Effector CD8-positive, alpha-beta T cell (primary cell): ENCODE results near the gene SERGEF.

Experiments
- DNase-seq: peaks from one replicate; lab custom pipeline; 2025; lab: John Stamatoyannopoulos, UW

Gene SERGEF

DNA sequence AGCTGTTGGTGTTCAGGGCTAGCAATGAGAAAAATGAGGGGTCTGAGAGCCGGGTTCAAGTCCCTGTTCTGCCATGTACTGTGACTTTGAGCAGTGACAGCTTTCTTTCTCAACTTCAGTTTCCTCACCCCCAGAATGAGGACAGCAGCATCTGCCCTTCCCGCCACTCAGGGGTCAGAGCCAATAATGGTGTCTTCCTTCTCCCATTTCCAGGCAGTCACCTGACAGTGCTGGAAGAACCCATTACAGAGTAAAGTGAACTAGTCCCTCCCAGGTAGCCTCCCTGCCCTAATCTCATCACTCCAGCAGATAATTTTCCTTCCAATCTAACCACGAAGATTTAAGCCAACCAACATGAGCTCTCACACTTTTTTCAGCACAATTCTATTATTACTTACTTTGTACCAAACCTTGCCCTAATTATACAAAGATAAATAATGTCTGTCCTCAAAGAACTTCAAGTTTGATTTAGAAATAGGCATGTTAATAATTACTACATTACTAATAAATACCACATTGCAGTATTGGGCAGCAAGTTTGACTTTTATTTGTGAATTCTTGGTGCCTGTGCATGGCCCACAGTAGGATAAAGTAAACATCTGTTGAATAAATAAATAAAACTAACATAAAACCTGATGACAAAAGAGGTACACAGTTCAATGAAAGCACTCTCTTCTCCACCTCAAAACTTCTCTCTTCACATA is 61.0 kb downstream of the SERGEF start:
- DNase-seq, result no peak

DNA sequence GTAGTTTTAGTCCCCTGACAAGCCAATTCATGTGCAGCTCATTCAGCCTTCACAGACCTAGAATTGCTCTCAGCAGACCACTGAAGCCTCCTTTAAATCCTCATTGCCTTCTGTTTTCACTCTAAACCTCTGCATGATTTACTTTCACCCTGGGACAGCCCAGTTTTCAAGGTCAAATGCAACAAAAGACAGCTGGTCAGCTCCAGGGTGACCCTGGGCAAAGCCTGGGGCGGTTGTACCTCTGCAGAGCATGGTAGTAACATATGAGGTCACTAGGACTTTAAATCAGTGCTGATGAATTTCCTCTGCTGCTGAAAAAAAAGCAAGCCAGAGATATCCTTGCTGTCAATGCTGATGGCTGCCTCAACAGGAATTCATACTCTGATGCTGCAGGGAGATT is 62.2 kb downstream of the SERGEF start:
- DNase-seq, result no peak

- DNase-seq, result no peak
Measured at GRCh38 chr11:17948296-17948695, 64.6 kb downstream of the SERGEF start.

DNA sequence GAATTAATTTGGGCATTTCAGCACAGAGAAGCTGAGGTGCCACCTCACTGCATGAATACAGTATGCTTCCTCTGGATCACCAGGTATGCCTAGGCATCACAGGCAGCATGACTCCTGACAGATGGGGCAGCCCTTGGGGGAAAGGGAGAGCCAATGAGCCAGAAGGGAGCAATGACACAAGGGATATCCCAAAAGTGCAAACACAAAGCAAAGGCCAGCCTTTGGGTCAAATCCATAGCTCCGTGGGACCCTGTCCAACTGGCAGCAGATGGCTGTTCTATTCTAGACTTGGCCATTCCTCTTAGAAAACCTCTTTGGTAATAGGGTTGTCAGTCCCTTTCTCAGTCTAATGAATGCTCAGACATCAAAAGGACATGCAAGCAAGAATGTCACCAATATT is 73.3 kb downstream of the SERGEF start:
- no peak for DNase-seq

DNA sequence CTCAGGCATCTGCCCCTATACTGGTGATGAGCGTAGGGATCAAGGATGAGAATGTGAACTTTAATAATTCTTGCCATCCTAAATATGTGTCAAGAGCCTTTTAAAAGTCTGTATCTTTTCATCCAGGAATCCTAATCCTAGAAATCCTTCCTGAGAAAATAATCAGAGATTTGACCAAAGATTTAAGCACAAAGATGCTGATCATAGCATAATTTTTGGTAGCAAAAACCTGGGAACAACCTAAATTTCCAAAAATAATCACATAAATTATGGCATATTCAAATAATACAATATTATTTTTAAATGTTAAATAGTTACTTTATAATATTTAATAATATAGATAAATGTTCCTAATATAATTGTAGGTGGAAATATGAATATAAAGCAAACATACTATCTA is 76.1 kb downstream of the SERGEF start:
- DNase-seq, result no peak

DNA sequence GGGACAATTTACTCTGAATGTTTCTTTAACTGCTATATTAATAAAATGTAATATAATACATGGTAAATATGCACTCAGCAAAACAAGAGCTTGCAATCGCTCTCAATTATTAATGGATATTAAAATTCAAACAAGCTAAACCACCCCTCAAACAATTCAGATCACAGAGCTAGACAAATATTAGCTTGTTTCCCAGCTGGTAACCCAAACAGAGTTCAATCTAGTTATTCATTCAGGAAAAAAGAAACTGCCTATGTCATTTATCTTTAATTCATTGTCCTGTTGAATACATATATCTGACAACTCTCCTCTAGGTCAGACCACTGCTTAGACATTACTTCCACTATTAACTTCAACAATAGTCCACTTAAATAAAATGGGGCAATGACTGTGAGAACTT is 78.7 kb downstream of the SERGEF start:
- DNase-seq, result no peak

- no peak for DNase-seq
Measured at GRCh38 chr11:17933708-17934107, 79.1 kb downstream of the SERGEF start.

- no peak for DNase-seq
Measured at GRCh38 chr11:17932472-17932871, 80.4 kb downstream of the SERGEF start.

DNA sequence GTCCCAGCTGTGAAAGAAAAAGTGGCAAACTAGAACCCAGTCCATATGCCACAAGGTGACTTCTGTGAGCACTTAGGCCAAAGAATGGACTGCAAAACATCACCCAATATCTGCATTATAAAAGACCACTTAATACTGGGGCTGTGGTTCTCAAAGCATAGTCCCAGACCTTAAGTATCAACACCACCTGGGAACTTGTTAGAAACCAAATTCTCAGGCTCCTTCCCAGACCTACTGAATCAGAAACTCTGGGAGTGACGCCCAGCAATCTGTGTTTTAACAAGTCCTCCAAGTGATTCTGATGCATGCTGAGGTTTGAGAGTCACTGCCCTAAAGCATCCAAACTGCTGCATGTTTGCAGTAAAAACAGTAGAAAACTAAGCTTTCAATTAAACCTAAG is 81.3 kb downstream of the SERGEF start:
- DNase-seq, result no peak

DNA sequence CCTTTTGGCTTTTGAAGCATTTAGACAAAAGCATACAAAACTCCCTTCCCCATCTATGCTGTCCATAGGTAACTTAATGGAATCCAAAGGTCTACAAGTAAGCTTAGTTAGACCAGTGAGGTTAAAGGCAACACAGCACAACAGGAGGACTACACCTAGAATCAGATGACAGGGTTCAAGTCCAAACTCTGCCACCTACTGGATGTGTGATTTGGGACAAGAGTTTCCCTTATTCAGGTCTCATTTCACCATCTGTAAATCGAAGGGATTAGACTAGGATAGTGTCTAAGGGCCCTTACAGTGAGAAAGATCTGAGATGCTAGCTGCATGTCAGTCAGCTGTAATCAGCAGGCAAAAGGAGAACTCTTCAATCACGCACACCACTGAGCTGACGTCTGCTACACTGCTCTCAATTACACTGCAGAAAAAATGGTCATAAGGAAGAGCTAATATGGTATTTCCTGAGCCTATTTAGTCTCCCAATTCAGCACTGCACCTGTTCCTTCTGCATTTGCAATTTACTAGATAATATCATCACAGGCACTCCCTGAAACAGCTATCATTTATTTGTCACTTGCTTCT is 82.2 kb downstream of the SERGEF start:
- DNase-seq, result no peak

DNA sequence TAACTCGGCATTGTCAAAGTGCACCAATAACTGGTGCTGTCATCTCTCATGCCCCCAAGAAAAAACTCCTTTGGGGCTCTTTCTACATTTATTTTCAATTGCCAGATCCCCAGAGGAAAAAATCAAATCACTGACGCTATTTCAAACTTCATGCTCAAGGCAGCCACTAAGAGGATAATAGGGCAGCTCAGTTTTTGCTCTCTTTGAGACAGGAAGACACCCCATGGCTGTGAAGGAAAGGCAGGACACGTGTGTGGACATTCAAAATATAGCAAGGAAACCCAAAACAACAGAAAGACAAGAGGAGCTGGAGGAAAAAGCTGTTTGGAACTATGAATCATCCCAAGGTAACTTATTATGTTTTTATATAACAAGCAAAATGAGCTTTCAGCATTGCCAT is 83.7 kb downstream of the SERGEF start:
- DNase-seq, result no peak

GRCh38 chr11:17927681-17928343 is 85.0 kb downstream of the SERGEF start:
- no peak for DNase-seq

GRCh38 chr11:17927041-17927440 is 85.8 kb downstream of the SERGEF start:
- no peak for DNase-seq

DNA sequence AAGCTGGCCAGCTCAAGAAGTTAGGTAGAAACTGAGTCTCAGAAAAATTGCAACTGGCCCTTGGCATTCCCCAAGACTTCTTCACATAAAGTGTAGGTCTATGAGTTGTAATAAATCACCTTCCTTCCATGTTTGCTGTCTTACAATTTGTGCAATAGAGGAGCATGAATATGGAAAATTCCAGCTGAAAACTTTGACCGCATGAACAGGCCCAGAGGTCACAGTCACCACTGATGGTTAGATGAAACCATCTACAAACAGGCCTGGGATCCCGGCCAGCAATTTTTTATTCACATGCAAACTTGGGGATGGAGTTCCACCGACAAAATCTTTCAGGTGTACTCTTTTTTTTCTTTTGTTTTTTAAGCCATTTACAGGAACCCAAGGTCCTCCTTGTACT is 88.1 kb downstream of the SERGEF start:
- DNase-seq, result no peak

- no peak for DNase-seq
Measured at GRCh38 chr11:17923217-17923616, 89.6 kb downstream of the SERGEF start.

DNA sequence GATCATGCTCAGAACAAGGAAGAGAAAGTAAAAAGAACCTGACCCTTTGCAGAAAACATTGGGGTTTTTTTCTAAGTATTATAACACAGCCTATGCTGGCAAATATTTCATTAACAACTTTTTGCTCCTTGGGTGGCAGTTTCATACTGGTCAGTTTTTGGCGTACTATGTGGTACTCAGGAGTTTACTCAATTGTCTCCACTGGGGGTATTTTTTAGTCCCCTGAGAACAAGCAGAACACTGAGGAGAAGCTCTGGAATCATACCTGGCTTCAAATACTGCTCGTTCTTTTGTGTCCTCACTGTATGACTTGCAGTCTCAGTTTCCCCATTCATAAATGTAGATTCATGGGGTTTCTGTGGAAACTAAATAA is 90.4 kb downstream of the SERGEF start:
- DNase-seq, result no peak

DNA sequence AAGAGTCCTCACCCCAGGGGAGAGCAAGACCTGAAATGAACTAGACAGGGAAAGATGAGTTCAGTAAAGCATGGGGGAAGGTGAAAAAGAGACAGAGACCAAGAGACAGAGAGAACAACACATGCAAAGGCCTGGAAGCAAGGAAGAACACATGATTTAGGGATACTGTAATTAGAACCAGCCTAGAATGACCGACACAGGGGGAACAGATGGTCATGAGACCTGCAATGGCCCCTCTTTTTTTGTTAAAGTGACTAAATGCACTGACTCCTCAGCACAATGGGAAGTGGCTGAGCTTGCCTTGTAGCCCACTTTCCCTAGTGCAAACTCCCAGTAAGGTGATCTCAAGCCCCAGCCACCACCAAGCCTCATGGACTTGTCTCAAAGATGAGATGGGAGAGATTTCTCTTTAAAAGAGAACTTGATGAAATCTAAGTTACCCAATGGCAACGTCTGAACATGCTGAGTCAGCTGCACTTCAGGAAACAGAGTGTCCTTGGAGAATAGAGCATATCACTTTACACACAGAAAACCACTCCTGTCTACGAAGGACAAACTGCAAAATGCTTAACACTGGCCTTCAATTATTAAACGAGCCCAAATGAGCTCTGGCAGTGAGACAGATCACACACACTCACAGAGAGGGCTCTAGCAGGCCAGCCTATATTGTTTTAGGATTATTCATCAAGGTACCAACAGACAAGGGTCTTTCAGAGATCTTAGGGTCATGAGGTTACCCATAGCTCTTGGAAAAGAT is 91.0 kb downstream of the SERGEF start:
- DNase-seq, result no peak

DNA sequence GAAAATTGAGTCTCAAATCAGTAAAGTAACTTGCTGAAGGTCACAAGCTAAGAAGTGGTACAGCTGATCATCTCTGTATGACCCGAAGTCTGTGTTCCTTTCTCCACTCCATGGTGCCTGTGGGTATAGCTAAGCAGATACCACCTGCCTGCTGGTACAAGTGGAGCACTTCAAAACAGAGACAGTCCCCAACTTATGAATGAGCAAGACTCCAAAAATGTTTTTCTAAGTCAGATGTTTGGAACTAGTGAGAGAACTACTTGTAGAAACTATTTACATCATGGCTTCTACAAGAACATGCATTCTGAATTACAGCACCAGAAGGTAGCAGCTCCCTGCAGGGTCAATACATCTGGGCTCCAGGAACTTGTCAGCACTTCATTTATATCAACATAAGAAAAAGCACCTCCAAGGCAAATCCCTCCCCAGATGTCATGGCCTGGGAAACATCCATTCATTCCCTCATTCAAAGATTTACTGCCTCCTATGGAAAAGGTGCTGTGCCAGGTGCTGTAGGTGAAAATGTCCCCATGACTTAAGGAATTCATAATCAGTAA is 94.7 kb downstream of the SERGEF start:
- no peak for DNase-seq

DNA sequence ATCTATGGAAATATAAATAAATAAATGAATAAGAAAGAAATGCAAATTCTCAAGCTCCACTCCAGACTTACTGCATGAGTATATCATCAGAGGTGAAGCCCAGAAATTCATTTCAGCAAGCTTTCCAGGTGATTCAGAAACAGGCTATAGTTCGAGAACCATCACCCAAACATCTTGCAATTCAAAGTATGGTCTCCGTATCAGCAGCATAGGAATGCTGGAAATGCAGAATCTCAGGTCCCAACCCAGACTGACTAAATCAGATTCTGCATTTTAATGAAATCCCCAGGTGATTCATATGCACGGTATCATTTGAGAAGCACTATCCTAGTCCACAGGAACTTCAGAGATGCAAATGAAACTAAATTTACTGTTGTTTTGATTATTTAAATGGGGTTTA is 95.3 kb downstream of the SERGEF start:
- DNase-seq, result no peak

DNA sequence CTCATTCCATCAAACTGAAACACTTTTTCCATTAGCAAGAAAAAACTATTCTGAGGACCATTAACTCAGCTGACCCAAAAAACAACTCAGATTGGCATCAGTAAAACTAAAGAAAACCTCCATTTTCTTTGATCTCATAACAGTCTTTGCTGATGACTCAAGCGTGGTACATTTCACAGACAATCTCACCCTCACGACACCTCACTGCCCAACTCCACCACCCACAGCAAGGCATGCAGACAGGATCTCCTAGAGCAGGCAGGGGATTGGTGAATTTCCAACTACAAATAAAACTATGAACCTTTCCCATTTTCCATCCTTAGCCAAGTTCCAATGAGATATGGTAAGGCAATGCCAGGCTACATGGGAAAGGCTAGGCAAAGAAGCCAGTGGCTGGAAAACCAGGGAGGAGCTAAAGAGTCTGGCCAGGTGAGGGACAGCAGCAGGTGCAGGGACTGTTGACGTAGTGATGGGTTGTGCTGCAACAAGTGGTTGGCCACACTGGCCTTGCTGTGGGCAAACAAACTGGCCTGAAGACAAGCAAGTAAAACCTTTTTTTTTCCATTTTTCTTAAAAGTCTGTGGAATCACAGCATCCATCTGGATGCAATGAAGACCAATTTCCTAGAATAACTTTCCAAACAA is 97.2 kb downstream of the SERGEF start:
- no peak for DNase-seq

GRCh38 chr11:17914957-17915356 is 97.9 kb downstream of the SERGEF start:
- DNase-seq, result no peak

GRCh38 chr11:17907046-17907445 is 105.8 kb downstream of the SERGEF start:
- no peak for DNase-seq
